Breast epithelium (tissue), 3 donors: Measurements from ENCODE around the gene ENTPD1.

Experiments used
- POLR2A ChIP-seq: fragments of 450-650 bp; IDR thresholded peaks from one replicate; pipeline ENCODE4 v1.6.1; 2016; ENCODE audit warnings: antibody characterized with exemption, mild to moderate bottlenecking, moderate library complexity
- POLR2AphosphoS5 ChIP-seq, 3 donors: sonication (generic); formaldehyde crosslinking; IDR thresholded peaks; one replicate each; pipeline ENCODE4 v1.6.1; 2017; ENCODE audit warnings: antibody characterized with exemption in 3 of 3
- TF ChIP-seq, protein P1 (sequence below), 3 donors: fragments of 450-650 bp; IDR thresholded peaks; one replicate each; pipeline ENCODE4 v1.5.1; 2016 to 2017; ENCODE audit warnings: antibody characterized with exemption in 3 of 3, mild to moderate bottlenecking in 3 of 3, moderate library complexity in 3 of 3

DNA sequence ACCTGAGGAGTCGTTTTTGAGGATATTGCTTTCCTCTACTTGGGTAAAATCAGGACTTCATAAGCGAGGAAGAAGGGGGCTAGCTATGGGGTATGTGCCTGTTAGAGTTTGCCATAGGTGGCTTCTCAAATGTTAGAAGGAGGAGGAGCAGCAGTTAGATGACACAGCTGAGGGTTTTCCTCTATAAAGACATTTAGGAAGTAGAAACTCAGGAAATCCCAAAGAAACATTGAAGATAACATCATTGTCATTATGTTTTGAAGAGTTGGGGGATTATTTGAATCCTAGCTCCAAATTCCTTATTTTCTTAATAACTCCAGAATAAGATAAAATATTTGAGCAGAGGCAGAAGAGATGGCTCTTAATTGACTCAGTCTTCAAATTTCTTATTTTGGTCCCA lies 92.9 kb downstream of the ENTPD1 start:
- TF ChIP-seq, protein P1, sequence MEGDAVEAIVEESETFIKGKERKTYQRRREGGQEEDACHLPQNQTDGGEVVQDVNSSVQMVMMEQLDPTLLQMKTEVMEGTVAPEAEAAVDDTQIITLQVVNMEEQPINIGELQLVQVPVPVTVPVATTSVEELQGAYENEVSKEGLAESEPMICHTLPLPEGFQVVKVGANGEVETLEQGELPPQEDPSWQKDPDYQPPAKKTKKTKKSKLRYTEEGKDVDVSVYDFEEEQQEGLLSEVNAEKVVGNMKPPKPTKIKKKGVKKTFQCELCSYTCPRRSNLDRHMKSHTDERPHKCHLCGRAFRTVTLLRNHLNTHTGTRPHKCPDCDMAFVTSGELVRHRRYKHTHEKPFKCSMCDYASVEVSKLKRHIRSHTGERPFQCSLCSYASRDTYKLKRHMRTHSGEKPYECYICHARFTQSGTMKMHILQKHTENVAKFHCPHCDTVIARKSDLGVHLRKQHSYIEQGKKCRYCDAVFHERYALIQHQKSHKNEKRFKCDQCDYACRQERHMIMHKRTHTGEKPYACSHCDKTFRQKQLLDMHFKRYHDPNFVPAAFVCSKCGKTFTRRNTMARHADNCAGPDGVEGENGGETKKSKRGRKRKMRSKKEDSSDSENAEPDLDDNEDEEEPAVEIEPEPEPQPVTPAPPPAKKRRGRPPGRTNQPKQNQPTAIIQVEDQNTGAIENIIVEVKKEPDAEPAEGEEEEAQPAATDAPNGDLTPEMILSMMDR (IDR thresholded peaks at IDR 0.05) = no peak
- TF ChIP-seq POLR2A = no peak
- no peak for TF ChIP-seq POLR2AphosphoS5 (IDR thresholded peaks at IDR 0.05)
